ENCODE data around the gene HBG2.

The HBG2 gene

DNA sequence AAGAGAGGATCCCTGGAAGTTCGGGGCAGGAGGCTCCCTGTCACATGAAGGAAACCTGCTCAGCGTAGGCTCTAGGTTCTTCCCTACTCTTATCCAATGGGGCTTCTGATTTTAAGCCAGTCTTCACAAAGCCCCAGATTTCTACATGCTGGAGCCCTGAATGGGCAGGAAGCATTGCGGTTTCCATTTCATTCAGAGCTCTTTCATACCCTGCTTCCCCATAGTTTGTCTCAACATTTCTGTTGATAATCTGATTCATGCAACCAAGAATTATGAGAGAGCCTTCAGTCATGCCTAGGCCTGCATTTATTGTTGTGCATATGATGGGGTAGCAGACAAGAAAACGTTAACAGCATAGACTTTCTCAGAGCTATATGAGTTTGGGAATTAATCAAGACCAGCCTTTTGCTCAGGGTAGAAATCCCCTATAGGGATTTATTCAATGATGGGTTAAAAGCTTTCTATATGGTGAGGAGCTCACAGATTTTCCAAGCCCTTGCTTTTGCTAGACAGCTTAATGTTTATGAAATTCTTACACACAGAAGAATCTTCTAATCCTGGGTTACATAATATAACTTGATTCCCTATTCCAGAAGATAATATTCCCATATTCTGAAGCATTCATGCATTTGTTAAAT is 31.2 kb upstream of the HBG2 start:
- Histone ChIP-seq H2BK5ac (ENCODE audit: low read length) (no peak overlapping the region), H3K27ac (replicated peaks; ENCODE audit: low read length) (no peak overlapping the region), H2BK15ac (ENCODE audit: low read length) (no peak overlapping the region), H3K79me1 (ENCODE audit: low read depth, low read length) (no peaks in the 10 kb centered on the region), H3K4me2 (ENCODE audit: insufficient read depth, low read length, poor library complexity, severe bottlenecking) (no peak overlapping the region), H4K91ac (ENCODE audit: low read depth, low read length, poor library complexity) (no peak overlapping the region), H3K9ac (ENCODE audit: low read depth, low read length, poor library complexity) (no peak overlapping the region), H3K9me3 (replicated peaks in 1 of 2; ENCODE audit: control insufficient read depth in 2 of 2, insufficient read depth in 1 of 2, low read depth in 1 of 2, low read length in 2 of 2) (no peaks in the 10 kb centered on the region), H4K8ac (ENCODE audit: low read depth, low read length) (no peak overlapping the region), H3K4me3 (ENCODE audit: low read length in 2 of 2) (no peak overlapping the region), H3K23ac (ENCODE audit: low read depth, low read length, poor library complexity) (no peak overlapping the region), H3K18ac (ENCODE audit: low read length) (no peak overlapping the region), H3K36me3 (replicated peaks in 1 of 2; ENCODE audit: control insufficient read depth in 2 of 2, insufficient read depth in 2 of 2, low read length in 2 of 2) (no peaks in the 10 kb centered on the region), H3K27me3 (ENCODE audit: control insufficient read depth in 3 of 3, insufficient read depth in 3 of 3, low read depth in 1 of 3, low read length in 3 of 3) (no peaks in the 10 kb centered on the region), H3K14ac (ENCODE audit: low read length) (no peak overlapping the region), H2AK5ac (ENCODE audit: low read depth, low read length) (no peak overlapping the region), H2BK120ac (ENCODE audit: low read depth, low read length) (no peak overlapping the region), H2AFZ (ENCODE audit: low read length) (no peak overlapping the region), H3K4me1 (ENCODE audit: control insufficient read depth in 2 of 2, insufficient read depth in 1 of 2, low read depth in 1 of 2, low read length in 2 of 2) (no peaks in the 10 kb centered on the region), H2BK12ac (ENCODE audit: low read length) (no peak overlapping the region), H3K4ac (ENCODE audit: low read length) (no peak overlapping the region)
- no CpG with 5 or more reads among the region's 4 CpGs for WGBS, 2 donors (ENCODE audit: extremely low coverage in 2 of 2, insufficient read length in 2 of 2, insufficient replicate concordance in 1 of 2)
- no peak for DNase-seq (ENCODE audit: low spot score)

DNA sequence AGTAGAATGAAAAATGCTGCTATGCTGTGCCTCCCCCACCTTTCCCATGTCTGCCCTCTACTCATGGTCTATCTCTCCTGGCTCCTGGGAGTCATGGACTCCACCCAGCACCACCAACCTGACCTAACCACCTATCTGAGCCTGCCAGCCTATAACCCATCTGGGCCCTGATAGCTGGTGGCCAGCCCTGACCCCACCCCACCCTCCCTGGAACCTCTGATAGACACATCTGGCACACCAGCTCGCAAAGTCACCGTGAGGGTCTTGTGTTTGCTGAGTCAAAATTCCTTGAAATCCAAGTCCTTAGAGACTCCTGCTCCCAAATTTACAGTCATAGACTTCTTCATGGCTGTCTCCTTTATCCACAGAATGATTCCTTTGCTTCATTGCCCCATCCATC is 30.1 kb upstream of the HBG2 start:
- Histone ChIP-seq H2BK15ac (ENCODE audit: low read length) (no peak overlapping the region), H4K91ac (ENCODE audit: low read depth, low read length, poor library complexity) (no peak overlapping the region), H3K4me2 (ENCODE audit: insufficient read depth, low read length, poor library complexity, severe bottlenecking) (no peak overlapping the region), H3K9me3 (replicated peaks in 1 of 2; ENCODE audit: control insufficient read depth in 2 of 2, insufficient read depth in 1 of 2, low read depth in 1 of 2, low read length in 2 of 2) (no peaks in the 10 kb centered on the region), H3K4ac (ENCODE audit: low read length) (no peak overlapping the region), H2BK12ac (ENCODE audit: low read length) (no peak overlapping the region), H3K27me3 (ENCODE audit: control insufficient read depth in 3 of 3, insufficient read depth in 3 of 3, low read depth in 1 of 3, low read length in 3 of 3) (no peaks in the 10 kb centered on the region), H2BK120ac (ENCODE audit: low read depth, low read length) (no peak overlapping the region), H3K23ac (ENCODE audit: low read depth, low read length, poor library complexity) (no peak overlapping the region), H3K9ac (ENCODE audit: low read depth, low read length, poor library complexity) (no peak overlapping the region), H2AFZ (ENCODE audit: low read length) (no peak overlapping the region), H3K79me1 (ENCODE audit: low read depth, low read length) (no peaks in the 10 kb centered on the region), H2AK5ac (ENCODE audit: low read depth, low read length) (no peak overlapping the region), H3K4me1 (ENCODE audit: control insufficient read depth in 2 of 2, insufficient read depth in 1 of 2, low read depth in 1 of 2, low read length in 2 of 2) (no peaks in the 10 kb centered on the region), H2BK5ac (ENCODE audit: low read length) (no peak overlapping the region), H3K27ac (replicated peaks; ENCODE audit: low read length) (no peak overlapping the region), H3K4me3 (ENCODE audit: low read length in 2 of 2) (no peak overlapping the region), H4K8ac (ENCODE audit: low read depth, low read length) (no peak overlapping the region), H3K18ac (ENCODE audit: low read length) (no peak overlapping the region), H3K14ac (ENCODE audit: low read length) (no peak overlapping the region), H3K36me3 (replicated peaks in 1 of 2; ENCODE audit: control insufficient read depth in 2 of 2, insufficient read depth in 2 of 2, low read length in 2 of 2) (no peaks in the 10 kb centered on the region)
- no CpG with 5 or more reads among the region's 2 CpGs for WGBS, 2 donors (ENCODE audit: extremely low coverage in 2 of 2, insufficient read length in 2 of 2, insufficient replicate concordance in 1 of 2)
- no peak for DNase-seq (ENCODE audit: low spot score)

DNA sequence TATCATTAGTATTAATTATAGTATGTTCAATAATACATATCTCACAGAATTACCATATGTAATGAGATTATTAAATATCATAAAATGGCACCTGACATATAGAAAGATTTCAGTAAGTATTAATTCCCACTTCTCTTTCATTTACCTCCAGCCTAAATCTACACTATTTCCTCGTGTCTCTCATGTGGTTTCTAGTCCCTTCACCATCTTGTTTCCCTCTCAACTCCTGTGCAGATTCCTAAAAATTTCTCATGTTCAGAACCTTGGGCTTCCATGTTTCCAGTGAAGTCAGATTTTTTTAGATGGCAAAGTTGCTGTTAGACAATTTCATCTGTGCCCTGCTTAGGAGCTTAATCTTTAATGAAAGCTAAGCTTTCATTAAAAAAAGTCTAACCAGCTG is 29.3 kb upstream of the HBG2 start:
- no peak overlapping the region for H3K14ac ChIP-seq (ENCODE audit: low read length)
- no peak overlapping the region for H3K4me3 ChIP-seq (ENCODE audit: low read length in 2 of 2)
- no peak overlapping the region for H3K4me2 ChIP-seq (ENCODE audit: insufficient read depth, low read length, poor library complexity, severe bottlenecking)
- no peak overlapping the region for H2BK15ac ChIP-seq (ENCODE audit: low read length)
- no peak overlapping the region for H2BK12ac ChIP-seq (ENCODE audit: low read length)
- H3K4me1 ChIP-seq (ENCODE audit: control insufficient read depth in 2 of 2, insufficient read depth in 1 of 2, low read depth in 1 of 2, low read length in 2 of 2) = no peaks in the 10 kb centered on the region
- H3K23ac ChIP-seq (ENCODE audit: low read depth, low read length, poor library complexity) = no peak overlapping the region
- DNase-seq (ENCODE audit: low spot score) = no peak
- no peak overlapping the region for H4K91ac ChIP-seq (ENCODE audit: low read depth, low read length, poor library complexity)
- no peaks in the 10 kb centered on the region for H3K79me1 ChIP-seq (ENCODE audit: low read depth, low read length)
- H3K9ac ChIP-seq (ENCODE audit: low read depth, low read length, poor library complexity) = no peak overlapping the region
- no peak overlapping the region for H2BK5ac ChIP-seq (ENCODE audit: low read length)
- no peaks in the 10 kb centered on the region for H3K36me3 ChIP-seq (replicated peaks in 1 of 2; ENCODE audit: control insufficient read depth in 2 of 2, insufficient read depth in 2 of 2, low read length in 2 of 2)
- H3K27me3 ChIP-seq (ENCODE audit: control insufficient read depth in 3 of 3, insufficient read depth in 3 of 3, low read depth in 1 of 3, low read length in 3 of 3) = no peaks in the 10 kb centered on the region
- no peak overlapping the region for H2AFZ ChIP-seq (ENCODE audit: low read length)
- H3K9me3 ChIP-seq (replicated peaks in 1 of 2; ENCODE audit: control insufficient read depth in 2 of 2, insufficient read depth in 1 of 2, low read depth in 1 of 2, low read length in 2 of 2) = no peaks in the 10 kb centered on the region
- no peak overlapping the region for H3K27ac ChIP-seq (replicated peaks; ENCODE audit: low read length)
- H4K8ac ChIP-seq (ENCODE audit: low read depth, low read length) = no peak overlapping the region
- no CpG with 5 or more reads among the region's 1 CpG for WGBS, 2 donors (ENCODE audit: extremely low coverage in 2 of 2, insufficient read length in 2 of 2, insufficient replicate concordance in 1 of 2)
- no peak overlapping the region for H2BK120ac ChIP-seq (ENCODE audit: low read depth, low read length)
- H3K4ac ChIP-seq (ENCODE audit: low read length) = no peak overlapping the region
- H3K18ac ChIP-seq (ENCODE audit: low read length) = no peak overlapping the region
- no peak overlapping the region for H2AK5ac ChIP-seq (ENCODE audit: low read depth, low read length)

DNA sequence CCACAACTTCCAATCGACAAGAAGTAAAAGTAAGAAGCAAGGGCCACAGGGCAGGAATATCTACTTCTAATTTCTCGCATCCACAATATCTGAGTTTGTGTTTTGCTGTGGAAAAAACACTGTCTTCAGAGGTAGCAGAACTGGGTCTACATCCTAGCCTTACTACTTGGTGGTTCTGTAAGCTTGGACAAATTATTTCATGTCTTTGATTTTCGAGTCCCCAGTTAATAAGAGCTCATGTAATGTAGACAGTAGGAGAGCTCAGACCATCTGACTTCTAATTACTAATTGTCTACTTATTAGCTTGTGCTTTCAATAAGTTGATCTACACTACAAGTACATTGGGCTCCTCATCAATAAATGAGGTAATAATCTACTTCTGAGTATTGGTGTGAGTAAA is 28.5 kb upstream of the HBG2 start:
- Histone ChIP-seq H3K18ac (ENCODE audit: low read length) (no peak overlapping the region), H2BK120ac (ENCODE audit: low read depth, low read length) (no peak overlapping the region), H2BK15ac (ENCODE audit: low read length) (no peak overlapping the region), H2AK5ac (ENCODE audit: low read depth, low read length) (no peak overlapping the region), H4K91ac (ENCODE audit: low read depth, low read length, poor library complexity) (no peak overlapping the region), H3K14ac (ENCODE audit: low read length) (no peak overlapping the region), H2BK12ac (ENCODE audit: low read length) (no peak overlapping the region), H2AFZ (ENCODE audit: low read length) (no peak overlapping the region), H3K79me1 (ENCODE audit: low read depth, low read length) (no peaks in the 10 kb centered on the region), H3K23ac (ENCODE audit: low read depth, low read length, poor library complexity) (no peak overlapping the region), H3K27ac (replicated peaks; ENCODE audit: low read length) (no peak overlapping the region), H4K8ac (ENCODE audit: low read depth, low read length) (no peak overlapping the region), H3K36me3 (replicated peaks in 1 of 2; ENCODE audit: control insufficient read depth in 2 of 2, insufficient read depth in 2 of 2, low read length in 2 of 2) (no peaks in the 10 kb centered on the region), H3K4me2 (ENCODE audit: insufficient read depth, low read length, poor library complexity, severe bottlenecking) (no peak overlapping the region), H3K9ac (ENCODE audit: low read depth, low read length, poor library complexity) (no peak overlapping the region), H2BK5ac (ENCODE audit: low read length) (no peak overlapping the region), H3K4me1 (ENCODE audit: control insufficient read depth in 2 of 2, insufficient read depth in 1 of 2, low read depth in 1 of 2, low read length in 2 of 2) (no peaks in the 10 kb centered on the region), H3K4ac (ENCODE audit: low read length) (no peak overlapping the region), H3K4me3 (ENCODE audit: low read length in 2 of 2) (no peak overlapping the region), H3K27me3 (ENCODE audit: control insufficient read depth in 3 of 3, insufficient read depth in 3 of 3, low read depth in 1 of 3, low read length in 3 of 3) (no peaks in the 10 kb centered on the region), H3K9me3 (replicated peaks in 1 of 2; ENCODE audit: control insufficient read depth in 2 of 2, insufficient read depth in 1 of 2, low read depth in 1 of 2, low read length in 2 of 2) (no peaks in the 10 kb centered on the region)
- WGBS, 2 donors (ENCODE audit: extremely low coverage in 2 of 2, insufficient read length in 2 of 2, insufficient replicate concordance in 1 of 2) = no CpG with 5 or more reads among the region's 3 CpGs
- no peak for DNase-seq (ENCODE audit: low spot score)

Data from neuronal stem cell (in vitro differentiated cells).